HL-60/S4 (cell line): ENCODE data around the gene SLC16A14.

Experiments used
- in situ Hi-C: fragments of 300-500 bp; cut with MboI; formaldehyde crosslinking; loops from 2 replicates; pipeline ENCODE4 v1.14.3; 2022; ENCODE audit warnings: low sequenced_read_pairs

Gene SLC16A14

GRCh38 chr2:230043025-230043424 is 25.7 kb downstream of the SLC16A14 start:
- in situ Hi-C loops, result no loop called here

- in situ Hi-C loops, result no loop called here
These were observed 26.5 kb downstream of the SLC16A14 start for GRCh38 chr2:230042195-230042594.

- in situ Hi-C loops, result no loop called here
These were observed 45.4 kb downstream of the SLC16A14 start for GRCh38 chr2:230023313-230023712.

GRCh38 chr2:230019742-230020141 is 49.0 kb downstream of the SLC16A14 start:
- in situ Hi-C loops, result no loop called here

- in situ Hi-C loops, result no loop called here
These were observed 50.6 kb downstream of the SLC16A14 start for GRCh38 chr2:230018153-230018552.

- in situ Hi-C loops, result no loop called here
These were observed 51.9 kb downstream of the SLC16A14 start for GRCh38 chr2:230016844-230017243.

GRCh38 chr2:230012267-230012884 is 56.3 kb downstream of the SLC16A14 start:
- in situ Hi-C loops, result no loop called here

GRCh38 chr2:230011617-230012016 is 57.1 kb downstream of the SLC16A14 start:
- in situ Hi-C loops, result no loop called here

GRCh38 chr2:230010501-230010900 is 58.2 kb downstream of the SLC16A14 start:
- in situ Hi-C loops, result no loop called here

GRCh38 chr2:230008708-230009066 is 60.0 kb downstream of the SLC16A14 start:
- in situ Hi-C loops, result loop anchor here (5.0 kb wide), 2 partner anchors 144 to 604 kb away; no protein-coding TSS in a partner anchor

GRCh38 chr2:230007931-230008707 is 60.6 kb downstream of the SLC16A14 start:
- in situ Hi-C loops, result loop anchor here (5.0 kb wide), 2 partner anchors 144 to 604 kb away; no protein-coding TSS in a partner anchor

GRCh38 chr2:230000118-230000841 is 68.4 kb downstream of the SLC16A14 start:
- in situ Hi-C loops, result no loop called here

- in situ Hi-C loops, result no loop called here
These were observed 71.2 kb downstream of the SLC16A14 start for GRCh38 chr2:229997565-229997964.

GRCh38 chr2:229996320-229996719 is 72.4 kb downstream of the SLC16A14 start:
- in situ Hi-C loops, result no loop called here

- in situ Hi-C loops, result no loop called here
These were observed 75.5 kb downstream of the SLC16A14 start for GRCh38 chr2:229993236-229993635.
